OCI-M1 (cell line): ENCODE results near the gene CTNNA1.

Experiments used
- DNase-seq: peaks from one replicate; lab custom pipeline; 2025; lab: John Stamatoyannopoulos, UW

The CTNNA1 gene

GRCh38 chr5:138949223-138949574, 196.0 kb downstream of the CTNNA1 start:
- DNase-seq = no peak

GRCh38 chr5:138949988-138950387, 196.8 kb downstream of the CTNNA1 start:
- no peak for DNase-seq

- DNase-seq = no peak
Observed at GRCh38 chr5:138950421-138951031, 197.3 kb downstream of the CTNNA1 start.

GRCh38 chr5:138951091-138951985, 198.1 kb downstream of the CTNNA1 start:
- DNase-seq = no peak

GRCh38 chr5:138951986-138952735, 198.9 kb downstream of the CTNNA1 start:
- no peak for DNase-seq

- DNase-seq = no peak
Observed at GRCh38 chr5:138952962-138953361, 199.7 kb downstream of the CTNNA1 start.

GRCh38 chr5:138953387-138954256, 200.4 kb downstream of the CTNNA1 start:
- peak; percentile 75 for DNase-seq

- DNase-seq = no peak
Observed at GRCh38 chr5:138954257-138955012, 201.2 kb downstream of the CTNNA1 start.

GRCh38 chr5:138955013-138955660, 201.9 kb downstream of the CTNNA1 start:
- DNase-seq = no peak

- DNase-seq = no peak
Observed at GRCh38 chr5:138955671-138956295, 202.6 kb downstream of the CTNNA1 start.

GRCh38 chr5:138956801-138957200, 203.6 kb downstream of the CTNNA1 start:
- DNase-seq = no peak

GRCh38 chr5:138960145-138960692, 207.0 kb downstream of the CTNNA1 start:
- DNase-seq = no peak

- DNase-seq = no peak
Observed at GRCh38 chr5:138961221-138961620, 208.0 kb downstream of the CTNNA1 start.

GRCh38 chr5:138961729-138962128, 208.5 kb downstream of the CTNNA1 start:
- DNase-seq = no peak

- no peak for DNase-seq
Observed at GRCh38 chr5:138962614-138963370, 209.6 kb downstream of the CTNNA1 start.

- DNase-seq = no peak
Observed at GRCh38 chr5:138963763-138964371, 210.6 kb downstream of the CTNNA1 start.

- DNase-seq = no peak
Observed at GRCh38 chr5:138964647-138965201, 211.5 kb downstream of the CTNNA1 start.

GRCh38 chr5:138965626-138966025, 212.4 kb downstream of the CTNNA1 start:
- DNase-seq = no peak
